ENCODE data around the gene HOXA11. TPM values are rescaled to one million over a fixed set of nuclear protein-coding genes. Genes with fewer than 3 reads are reported as not detected.

The HOXA11 gene
- total RNA-seq, 2 experiments from 2014 or later = not detected

- intact Hi-C loops (cut with micrococcal nuclease) = loop anchor here (2.0 to 5.0 kb wide), 7 partner anchors 13 to 881 kb away; partner anchors contain the start of gene HOXA11
- peaks cover 72% of the 10 kb centered on the region for H3K27me3 Mint-ChIP-seq
- H3K27ac Mint-ChIP-seq = no peak overlapping the region
- peaks cover 36% of the 10 kb centered on the region for H3K4me1 Mint-ChIP-seq (ENCODE audit: low read depth)
- H3K4me3 Mint-ChIP-seq = no peak overlapping the region
- H3K9me3 Mint-ChIP-seq = no peaks in the 10 kb centered on the region
- peaks cover 3% of the 10 kb centered on the region for H3K36me3 Mint-ChIP-seq
- ChIA-PET CTCF (interaction anchor here (0.8 to 1.4 kb wide), 3 partner anchors 14 to 577 kb away, joined by 3 to 4 read pairs (median 3); no protein-coding TSS in a partner anchor), POLR2A (no interaction called here)
- DNase-seq = no peak
Observed at GRCh38 chr7:27197137-27198042, 12.4 kb upstream of the HOXA11 start.

GRCh38 chr7:27196287-27196767, 11.3 kb upstream of the HOXA11 start:
- Mint-ChIP-seq H3K4me1 (ENCODE audit: low read depth) (peaks cover 30% of the 10 kb centered on the region), H3K27me3 (peaks cover 71% of the 10 kb centered on the region), H3K36me3 (peaks cover 3% of the 10 kb centered on the region), H3K27ac (no peak overlapping the region), H3K9me3 (no peaks in the 10 kb centered on the region), H3K4me3 (peak overlapping the region; percentile 26)
- POLR2A ChIA-PET = interaction anchor here (0.9 kb wide), 1 partner anchor 14 kb away, joined by 3 read pairs; no protein-coding TSS in a partner anchor
- peak; percentile 88 for DNase-seq
- intact Hi-C loops (cut with micrococcal nuclease) = loop anchor here (1.0 to 5.0 kb wide), 6 partner anchors 44 to 900 kb away; no protein-coding TSS in a partner anchor
- CTCF ChIA-PET = interaction anchor here (0.6 to 4.1 kb wide), 55 partner anchors 10 to 1396 kb away, joined by 3 to 45 read pairs (median 5); partner anchors contain the start of genes EVX1, HOXA11 and HOXA5

GRCh38 chr7:27194686-27195379, 9.8 kb upstream of the HOXA11 start:
- CTCF ChIA-PET = interaction anchor here (0.6 to 4.1 kb wide), 19 partner anchors 10 to 1343 kb away, joined by 3 to 45 read pairs (median 11); partner anchors contain the start of gene HOXA11
- Mint-ChIP-seq H3K36me3 (peaks cover 2% of the 10 kb centered on the region), H3K9me3 (no peaks in the 10 kb centered on the region), H3K4me3 (no peak overlapping the region), H3K4me1 (ENCODE audit: low read depth) (peaks cover 18% of the 10 kb centered on the region), H3K27ac (no peak overlapping the region), H3K27me3 (peaks cover 72% of the 10 kb centered on the region)
- DNase-seq = peak; percentile 2
- intact Hi-C loops (cut with micrococcal nuclease) = loop anchor here (2.0 to 5.0 kb wide), 2 partner anchors 587 to 726 kb away; no protein-coding TSS in a partner anchor
- POLR2A ChIA-PET = no interaction called here

- H3K27ac Mint-ChIP-seq = no peak overlapping the region
- peaks cover 24% of the 10 kb centered on the region for H3K4me1 Mint-ChIP-seq (ENCODE audit: low read depth)
- H3K27me3 Mint-ChIP-seq = peaks cover 77% of the 10 kb centered on the region
- ChIA-PET CTCF (interaction anchor here (1.4 to 4.1 kb wide), 4 partner anchors 9 to 827 kb away, joined by 5 to 45 read pairs (median 26); partner anchors contain the start of gene HOXA11), POLR2A (no interaction called here)
- H3K36me3 Mint-ChIP-seq = peaks cover 2% of the 10 kb centered on the region
- intact Hi-C loops (cut with micrococcal nuclease) = loop anchor here (2.0 kb wide), 1 partner anchor 727 kb away; no protein-coding TSS in a partner anchor
- no peaks in the 10 kb centered on the region for H3K9me3 Mint-ChIP-seq
- H3K4me3 Mint-ChIP-seq = no peak overlapping the region
- DNase-seq = no peak
Observed at GRCh38 chr7:27194002-27194352, 8.9 kb upstream of the HOXA11 start.

GRCh38 chr7:27193335-27194001, 8.4 kb upstream of the HOXA11 start:
- Mint-ChIP-seq H3K36me3 (no peaks in the 10 kb centered on the region), H3K4me3 (no peak overlapping the region), H3K9me3 (no peaks in the 10 kb centered on the region), H3K27me3 (peaks cover 77% of the 10 kb centered on the region), H3K27ac (no peak overlapping the region), H3K4me1 (ENCODE audit: low read depth) (peaks cover 27% of the 10 kb centered on the region)
- CTCF ChIA-PET = interaction anchor here (1.5 to 4.1 kb wide), 3 partner anchors 9 to 727 kb away, joined by 5 to 45 read pairs (median 15); partner anchors contain the start of gene HOXA11
- POLR2A ChIA-PET = no interaction called here
- peak; percentile 6 for DNase-seq
- intact Hi-C loops (cut with micrococcal nuclease) = loop anchor here (2.0 kb wide), 1 partner anchor 727 kb away; no protein-coding TSS in a partner anchor

GRCh38 chr7:27192546-27193334, 7.7 kb upstream of the HOXA11 start:
- ChIA-PET CTCF (interaction anchor here (0.7 to 4.1 kb wide), 6 partner anchors 8 to 728 kb away, joined by 3 to 45 read pairs (median 4); partner anchors contain the start of gene HOXA11), POLR2A (no interaction called here)
- Mint-ChIP-seq H3K9me3 (no peaks in the 10 kb centered on the region), H3K4me3 (peak overlapping the region; percentile 49), H3K27me3 (peaks cover 77% of the 10 kb centered on the region), H3K27ac (no peak overlapping the region), H3K4me1 (ENCODE audit: low read depth) (peaks cover 31% of the 10 kb centered on the region), H3K36me3 (no peaks in the 10 kb centered on the region)
- peak; percentile 12 for DNase-seq
- intact Hi-C loops (cut with micrococcal nuclease) = no loop called here

GRCh38 chr7:27191833-27192545, 7.0 kb upstream of the HOXA11 start:
- Mint-ChIP-seq H3K4me1 (ENCODE audit: low read depth) (peaks cover 36% of the 10 kb centered on the region), H3K4me3 (peak overlapping the region; percentile 32), H3K27ac (no peak overlapping the region), H3K9me3 (no peaks in the 10 kb centered on the region), H3K36me3 (no peaks in the 10 kb centered on the region), H3K27me3 (peaks cover 78% of the 10 kb centered on the region)
- ChIA-PET POLR2A (no interaction called here), CTCF (interaction anchor here (0.7 to 3.5 kb wide), 6 partner anchors 12 to 729 kb away, joined by 3 to 15 read pairs (median 4); no protein-coding TSS in a partner anchor)
- intact Hi-C loops (cut with micrococcal nuclease) = no loop called here
- no peak for DNase-seq

GRCh38 chr7:27191161-27191731, 6.2 kb upstream of the HOXA11 start:
- Mint-ChIP-seq H3K36me3 (no peaks in the 10 kb centered on the region), H3K27ac (no peak overlapping the region), H3K27me3 (peaks cover 79% of the 10 kb centered on the region), H3K4me1 (ENCODE audit: low read depth) (peaks cover 38% of the 10 kb centered on the region), H3K9me3 (no peaks in the 10 kb centered on the region), H3K4me3 (no peak overlapping the region)
- POLR2A ChIA-PET = no interaction called here
- intact Hi-C loops (cut with micrococcal nuclease) = no loop called here
- peak; percentile 6 for DNase-seq
- CTCF ChIA-PET = interaction anchor here (1.0 to 3.5 kb wide), 3 partner anchors 8 to 40 kb away, joined by 3 to 15 read pairs (median 7); no protein-coding TSS in a partner anchor

GRCh38 chr7:27189997-27190748, 5.1 kb upstream of the HOXA11 start:
- peaks cover 49% of the 10 kb centered on the region for H3K4me1 Mint-ChIP-seq (ENCODE audit: low read depth)
- no peak overlapping the region for H3K27ac Mint-ChIP-seq
- CTCF ChIA-PET = interaction anchor here (0.6 to 3.5 kb wide), 4 partner anchors 9 to 39 kb away, joined by 3 to 15 read pairs (median 5); no protein-coding TSS in a partner anchor
- H3K36me3 Mint-ChIP-seq = no peaks in the 10 kb centered on the region
- intact Hi-C loops (cut with micrococcal nuclease) = loop anchor here (1.0 to 5.0 kb wide), 3 partner anchors 10 to 1328 kb away; partner anchors contain the start of genes HOXA13 and HOXA3
- no peak overlapping the region for H3K4me3 Mint-ChIP-seq
- no peaks in the 10 kb centered on the region for H3K9me3 Mint-ChIP-seq
- peaks cover 84% of the 10 kb centered on the region for H3K27me3 Mint-ChIP-seq
- DNase-seq = peak; percentile 1
- POLR2A ChIA-PET = no interaction called here

Data from activated CD4-positive, alpha-beta memory T cell treated with anti-CD3 and anti-CD28 coated beads for 36 hours (primary cell).